ENCODE results near the gene LYPLAL1.

DNA sequence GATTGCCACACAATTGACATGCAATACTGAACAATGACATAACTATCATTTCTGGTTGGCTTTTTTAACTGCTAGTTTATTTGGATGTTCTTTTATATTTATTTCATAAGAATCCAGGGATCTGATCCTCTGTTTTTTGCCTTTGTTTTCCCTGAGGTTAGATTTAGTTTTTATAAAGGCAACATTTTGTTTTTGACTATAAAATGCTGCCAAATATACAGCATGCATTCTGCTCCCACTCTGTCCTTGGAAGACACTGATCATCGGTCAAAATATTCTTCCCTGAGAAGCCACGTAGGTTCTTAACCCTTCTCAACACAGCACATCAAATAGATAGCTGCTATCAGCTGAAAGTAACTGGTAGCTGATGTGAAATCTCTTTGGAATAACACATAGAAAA, 52.5 kb downstream of the LYPLAL1 start:
- TF ChIP-seq, protein P1, sequence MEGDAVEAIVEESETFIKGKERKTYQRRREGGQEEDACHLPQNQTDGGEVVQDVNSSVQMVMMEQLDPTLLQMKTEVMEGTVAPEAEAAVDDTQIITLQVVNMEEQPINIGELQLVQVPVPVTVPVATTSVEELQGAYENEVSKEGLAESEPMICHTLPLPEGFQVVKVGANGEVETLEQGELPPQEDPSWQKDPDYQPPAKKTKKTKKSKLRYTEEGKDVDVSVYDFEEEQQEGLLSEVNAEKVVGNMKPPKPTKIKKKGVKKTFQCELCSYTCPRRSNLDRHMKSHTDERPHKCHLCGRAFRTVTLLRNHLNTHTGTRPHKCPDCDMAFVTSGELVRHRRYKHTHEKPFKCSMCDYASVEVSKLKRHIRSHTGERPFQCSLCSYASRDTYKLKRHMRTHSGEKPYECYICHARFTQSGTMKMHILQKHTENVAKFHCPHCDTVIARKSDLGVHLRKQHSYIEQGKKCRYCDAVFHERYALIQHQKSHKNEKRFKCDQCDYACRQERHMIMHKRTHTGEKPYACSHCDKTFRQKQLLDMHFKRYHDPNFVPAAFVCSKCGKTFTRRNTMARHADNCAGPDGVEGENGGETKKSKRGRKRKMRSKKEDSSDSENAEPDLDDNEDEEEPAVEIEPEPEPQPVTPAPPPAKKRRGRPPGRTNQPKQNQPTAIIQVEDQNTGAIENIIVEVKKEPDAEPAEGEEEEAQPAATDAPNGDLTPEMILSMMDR (IDR thresholded peaks at IDR 0.05) = no peak
- no peak for TF ChIP-seq POLR2A (IDR thresholded peaks at IDR 0.05)
